ENCODE data around the gene MTX3.

MTX3 gene

GRCh38 chr5:79934681-79935080 is 56.4 kb downstream of the MTX3 start:
- no peak for DNase-seq (ENCODE audit: low spot score)

GRCh38 chr5:79932510-79933504 is 58.3 kb downstream of the MTX3 start:
- no peak for DNase-seq (ENCODE audit: low spot score)

- DNase-seq (ENCODE audit: low spot score), result no peak
These were observed 59.2 kb downstream of the MTX3 start for GRCh38 chr5:79931866-79932265.

GRCh38 chr5:79931409-79931808 is 59.7 kb downstream of the MTX3 start:
- DNase-seq (ENCODE audit: low spot score), result no peak

GRCh38 chr5:79929095-79929494 is 62.0 kb downstream of the MTX3 start:
- DNase-seq (ENCODE audit: low spot score), result no peak
